RWPE1 (cell line): Measurements from ENCODE around the gene CLIC3.

ENCODE experiments used
- CTCF ChIA-PET: fragments of 350-600 bp; sonication (Branson Sonifier 250); formaldehyde crosslinking; extraction: SDS; loops from one replicate; lab custom pipeline; 2021; lab: Yijun Ruan, JAX
- POLR2A ChIA-PET: fragments of 400-600 bp; formaldehyde crosslinking; extraction: SDS; loops from one replicate; lab custom pipeline; 2020; ENCODE audit warnings: antibody characterized with exemption; ENCODE audit not compliant: low non-redundant PET; lab: Yijun Ruan, JAX
- DNase-seq: peaks from one replicate; pipeline ENCODE4 v3.0.0; 2012; ENCODE audit warnings: low spot score
- H3K27ac ChIP-seq: fragments of 450-650 bp; 2 replicates; pipeline ENCODE4 v1.5.1; 2017
- CTCF ChIP-seq: fragments of 450-650 bp; conservative IDR thresholded peaks from 2 replicates; pipeline ENCODE4 v1.5.1; 2017; ENCODE audit warnings: low read depth, mild to moderate bottlenecking

The CLIC3 gene

DNA sequence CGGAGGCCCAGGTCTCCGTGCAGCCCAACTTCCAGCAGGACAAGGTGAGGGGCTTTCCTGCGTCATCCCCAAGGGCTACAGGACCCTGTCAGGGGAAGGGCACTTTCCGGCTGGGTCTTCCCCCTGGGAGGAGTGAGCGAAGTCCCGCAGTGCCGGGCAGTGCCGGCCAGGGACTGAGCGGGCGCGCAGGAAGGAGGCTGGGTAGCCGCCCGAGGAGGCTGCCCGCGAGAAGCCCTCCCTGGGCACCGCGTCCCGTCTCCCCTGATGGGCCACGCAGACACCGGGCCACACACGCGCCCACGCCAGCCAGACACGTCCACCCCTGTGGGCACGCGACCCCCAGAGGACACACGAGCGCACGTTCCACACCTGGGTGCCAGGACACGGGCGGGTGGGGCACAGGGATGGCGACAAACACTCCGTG lies 18.7 kb downstream of the CLIC3 start:
- peak overlapping the region; percentile 80 for H3K27ac ChIP-seq
- DNase-seq, result no peak
- POLR2A ChIA-PET, result interaction anchor here (0.5 to 0.6 kb wide), 2 partner anchors 24 to 125 kb away, joined by 3 read pairs; no protein-coding TSS in a partner anchor
- no peak for TF ChIP-seq CTCF
- CTCF ChIA-PET, result no interaction called here

- no peak for TF ChIP-seq CTCF
- peak within 1 kb of the TSS; percentile 80 for H3K27ac ChIP-seq
- POLR2A ChIA-PET, result no interaction called here
- CTCF ChIA-PET, result interaction anchor here (1.0 kb wide), 1 partner anchor 12 kb away, joined by 3 read pairs; no protein-coding TSS in a partner anchor
- DNase-seq, result no peak
These were observed 19.1 kb downstream of the CLIC3 start, which contains the start of gene PTGDS for GRCh38 chr9:136977223-136977622. Gene PTGDS (plus strand): TSS chr9:136977504. CDS start chr9:136977579, 75 bp downstream.

DNA sequence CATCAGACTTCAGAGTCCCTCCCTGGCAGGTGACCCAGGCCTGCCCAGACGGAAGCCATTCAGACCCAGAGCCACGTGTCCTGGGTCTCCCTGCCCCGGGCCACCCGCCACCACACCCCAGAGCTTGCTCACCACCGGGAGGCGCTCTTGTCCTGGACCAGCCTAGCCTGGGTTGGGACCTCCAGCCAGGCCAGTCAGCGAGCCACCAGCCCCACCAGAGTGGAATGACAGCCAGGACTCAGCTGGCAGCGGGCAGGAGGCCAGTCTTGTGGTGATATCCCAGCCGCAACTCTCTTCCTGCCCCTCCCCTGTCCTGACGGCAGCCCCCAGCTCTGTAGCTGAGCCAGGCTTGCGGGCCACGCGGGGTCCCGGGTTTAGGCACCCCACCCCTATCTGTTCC lies 20.7 kb downstream of the CLIC3 start:
- TF ChIP-seq CTCF, result no peak; the same call in 1 of the 2 replicates
- H3K27ac ChIP-seq, result peak overlapping the region; percentile 80
- ChIA-PET POLR2A (interaction anchor here (0.6 to 1.0 kb wide), 2 partner anchors 17 to 89 kb away, joined by 6 to 9 read pairs; partner anchors contain the start of gene PAXX), CTCF (interaction anchor here (0.6 to 1.8 kb wide), 8 partner anchors 17 to 258 kb away, joined by 3 to 6 read pairs (median 3); partner anchors contain the start of gene PAXX)
- no peak for DNase-seq

GRCh38 chr9:136974817-136975535 lies 21.4 kb downstream of the CLIC3 start:
- CTCF ChIA-PET, result interaction anchor here (0.6 to 1.8 kb wide), 8 partner anchors 10 to 118 kb away, joined by 3 to 6 read pairs (median 4); partner anchors contain the start of gene NPDC1
- peak overlapping the region; percentile 80 for H3K27ac ChIP-seq
- POLR2A ChIA-PET, result interaction anchor here (0.6 to 1.0 kb wide), 2 partner anchors 17 to 89 kb away, joined by 6 to 9 read pairs; partner anchors contain the start of gene PAXX
- TF ChIP-seq CTCF, result no peak
- peak; percentile 57 for DNase-seq

GRCh38 chr9:136973618-136974617 lies 22.4 kb downstream of the CLIC3 start:
- DNase-seq, result no peak
- peak overlapping the region; percentile 80 for H3K27ac ChIP-seq
- no peak for TF ChIP-seq CTCF
- ChIA-PET CTCF (interaction anchor here (0.6 to 1.7 kb wide), 4 partner anchors 9 to 73 kb away, joined by 3 to 4 read pairs (median 4); partner anchors contain the start of gene NPDC1), POLR2A (no interaction called here)
